ENCODE data around the gene ISL1. TPM values are rescaled to one million over a fixed set of nuclear protein-coding genes. Genes with fewer than 3 reads are reported as not detected.

ISL1 gene
- total RNA-seq, 2 donors from 2014 or later: not detected

- Mint-ChIP-seq H3K4me3 (no peak overlapping the region), H3K4me1 (peaks cover 3% of the 10 kb centered on the region), H3K27me3 (peaks cover 90% of the 10 kb centered on the region), H3K36me3 (ENCODE audit: low read depth) (peaks cover 4% of the 10 kb centered on the region), H3K27ac (no peak overlapping the region)
- H3K9me3 ChIP-seq (ENCODE audit: control insufficient read depth, low read length, poor library complexity, severe bottlenecking): no peaks in the 10 kb centered on the region
- no peak for DNase-seq
- no peak for ATAC-seq
These were observed 3.9 kb upstream of the ISL1 start for GRCh38 chr5:51379331-51379700.

GRCh38 chr5:51380603-51381207 lies 2.5 kb upstream of the ISL1 start:
- no peak overlapping the region for H3K27ac Mint-ChIP-seq
- H3K36me3 Mint-ChIP-seq (ENCODE audit: low read depth): peaks cover 4% of the 10 kb centered on the region
- no peak for DNase-seq
- no peaks in the 10 kb centered on the region for H3K9me3 ChIP-seq (ENCODE audit: control insufficient read depth, low read length, poor library complexity, severe bottlenecking)
- H3K27me3 Mint-ChIP-seq: peaks cover 90% of the 10 kb centered on the region
- ATAC-seq: no peak
- H3K4me1 Mint-ChIP-seq: peaks cover 3% of the 10 kb centered on the region
- H3K4me3 Mint-ChIP-seq: no peak overlapping the region

- Mint-ChIP-seq H3K4me3 (no peak overlapping the region), H3K36me3 (ENCODE audit: low read depth) (peaks cover 4% of the 10 kb centered on the region), H3K27me3 (peaks cover 95% of the 10 kb centered on the region), H3K4me1 (peaks cover 3% of the 10 kb centered on the region), H3K27ac (no peak overlapping the region)
- DNase-seq: no peak
- H3K9me3 ChIP-seq (ENCODE audit: control insufficient read depth, low read length, poor library complexity, severe bottlenecking): no peaks in the 10 kb centered on the region
- ATAC-seq: no peak
These were observed 1.3 kb upstream of the ISL1 start for GRCh38 chr5:51381761-51382474.

GRCh38 chr5:51382521-51383130 lies 622 bp upstream of the ISL1 start:
- no peak for ATAC-seq
- no peak overlapping the region for H3K4me3 Mint-ChIP-seq
- peaks cover 4% of the 10 kb centered on the region for H3K4me1 Mint-ChIP-seq

GRCh38 chr5:51384281-51384840 lies 1.1 kb downstream of the ISL1 start:
- Mint-ChIP-seq H3K36me3 (ENCODE audit: low read depth) (peaks cover 7% of the 10 kb centered on the region), H3K27ac (no peak overlapping the region), H3K27me3 (peaks cover 94% of the 10 kb centered on the region), H3K4me1 (peaks cover 2% of the 10 kb centered on the region), H3K4me3 (no peak overlapping the region)
- DNase-seq (no peak), ATAC-seq (no peak)
- H3K9me3 ChIP-seq (ENCODE audit: control insufficient read depth, low read length, poor library complexity, severe bottlenecking): no peaks in the 10 kb centered on the region

More at GRCh38 chr5:51382521-51383130, 622 bp upstream of the ISL1 start:
- no peaks in the 10 kb centered on the region for H3K9me3 ChIP-seq (ENCODE audit: control insufficient read depth, low read length, poor library complexity, severe bottlenecking)
- no peak overlapping the region for H3K27ac Mint-ChIP-seq
- H3K27me3 Mint-ChIP-seq: peaks cover 95% of the 10 kb centered on the region
- peaks cover 6% of the 10 kb centered on the region for H3K36me3 Mint-ChIP-seq (ENCODE audit: low read depth)
- DNase-seq: no peak

- ATAC-seq (no peak), DNase-seq (no peak)
- H3K4me1 Mint-ChIP-seq: peaks cover 2% of the 10 kb centered on the region
- no peak overlapping the region for H3K4me3 Mint-ChIP-seq
- H3K36me3 Mint-ChIP-seq (ENCODE audit: low read depth): peaks cover 7% of the 10 kb centered on the region
- H3K9me3 ChIP-seq (ENCODE audit: control insufficient read depth, low read length, poor library complexity, severe bottlenecking): no peaks in the 10 kb centered on the region
- peaks cover 87% of the 10 kb centered on the region for H3K27me3 Mint-ChIP-seq
- no peak overlapping the region for H3K27ac Mint-ChIP-seq
These were observed 2.0 kb downstream of the ISL1 start for GRCh38 chr5:51385216-51385615.

- ATAC-seq (no peak), DNase-seq (no peak)
- peaks cover 7% of the 10 kb centered on the region for H3K36me3 Mint-ChIP-seq (ENCODE audit: low read depth)
- H3K9me3 ChIP-seq (ENCODE audit: control insufficient read depth, low read length, poor library complexity, severe bottlenecking): no peaks in the 10 kb centered on the region
- H3K27ac Mint-ChIP-seq: no peak overlapping the region
- H3K4me3 Mint-ChIP-seq: no peak overlapping the region
- H3K27me3 Mint-ChIP-seq: peaks cover 81% of the 10 kb centered on the region
- H3K4me1 Mint-ChIP-seq: peaks cover 2% of the 10 kb centered on the region
These were observed 4.0 kb downstream of the ISL1 start for GRCh38 chr5:51386916-51387883.

GRCh38 chr5:51387884-51388275 lies 4.6 kb downstream of the ISL1 start:
- no peak overlapping the region for H3K27ac Mint-ChIP-seq
- peaks cover 74% of the 10 kb centered on the region for H3K27me3 Mint-ChIP-seq
- peaks cover 7% of the 10 kb centered on the region for H3K36me3 Mint-ChIP-seq (ENCODE audit: low read depth)
- ATAC-seq (no peak), DNase-seq (no peak)
- peaks cover 2% of the 10 kb centered on the region for H3K4me1 Mint-ChIP-seq
- no peak overlapping the region for H3K4me3 Mint-ChIP-seq
- no peaks in the 10 kb centered on the region for H3K9me3 ChIP-seq (ENCODE audit: control insufficient read depth, low read length, poor library complexity, severe bottlenecking)

- no peak overlapping the region for H3K27ac Mint-ChIP-seq
These were observed 5.4 kb downstream of the ISL1 start for GRCh38 chr5:51388488-51389287.

GRCh38 chr5:51389288-51389576 lies 6.0 kb downstream of the ISL1 start:
- ATAC-seq (no peak), DNase-seq (no peak)
- Mint-ChIP-seq H3K4me1 (peaks cover 2% of the 10 kb centered on the region), H3K4me3 (no peak overlapping the region), H3K27ac (no peak overlapping the region), H3K36me3 (ENCODE audit: low read depth) (peaks cover 7% of the 10 kb centered on the region), H3K27me3 (peaks cover 60% of the 10 kb centered on the region)
- no peaks in the 10 kb centered on the region for H3K9me3 ChIP-seq (ENCODE audit: control insufficient read depth, low read length, poor library complexity, severe bottlenecking)

More at GRCh38 chr5:51388488-51389287, 5.4 kb downstream of the ISL1 start:
- DNase-seq (no peak), ATAC-seq (no peak)
- Mint-ChIP-seq H3K27me3 (peaks cover 66% of the 10 kb centered on the region), H3K4me1 (peaks cover 2% of the 10 kb centered on the region), H3K36me3 (ENCODE audit: low read depth) (peaks cover 7% of the 10 kb centered on the region), H3K4me3 (no peak overlapping the region)
- H3K9me3 ChIP-seq (ENCODE audit: control insufficient read depth, low read length, poor library complexity, severe bottlenecking): no peaks in the 10 kb centered on the region

- no peak overlapping the region for H3K27ac Mint-ChIP-seq
- no peak for ATAC-seq
- no peaks in the 10 kb centered on the region for H3K9me3 ChIP-seq (ENCODE audit: control insufficient read depth, low read length, poor library complexity, severe bottlenecking)
- peaks cover 7% of the 10 kb centered on the region for H3K36me3 Mint-ChIP-seq (ENCODE audit: low read depth)
- no peak for DNase-seq
- H3K4me1 Mint-ChIP-seq: peaks cover 2% of the 10 kb centered on the region
- peaks cover 55% of the 10 kb centered on the region for H3K27me3 Mint-ChIP-seq
- no peak overlapping the region for H3K4me3 Mint-ChIP-seq
These were observed 6.6 kb downstream of the ISL1 start for GRCh38 chr5:51389577-51390463.
